ENCODE results near the gene ADGRV1. TPM values are rescaled to one million over a fixed set of nuclear protein-coding genes. Genes with fewer than 3 reads are reported as not detected.
"Not testable (repeated sequence)": the region's sequence is repeated elsewhere in the genome, so short reads cannot be mapped to it uniquely, and the experiment has no call there.

ADGRV1 gene
- polyA plus RNA-seq, 3 donors from 2014 or later = 0.43 TPM; not detected in 2

GRCh38 chr5:90902170-90902569 is 343.6 kb downstream of the ADGRV1 start:
- H3K4me3 Mint-ChIP-seq = no peak overlapping the region
- H3K27me3 Mint-ChIP-seq (ENCODE audit: low read depth in 3 of 3) = peaks cover 0 to 2% (median 2%) of the 10 kb centered on the region in 3 donors
- H3K36me3 Mint-ChIP-seq = no peaks in the 10 kb centered on the region
- H3K4me1 Mint-ChIP-seq = no peaks in the 10 kb centered on the region
- H3K27ac Mint-ChIP-seq = no peak overlapping the region
- H3K9me3 Mint-ChIP-seq = no peaks in the 10 kb centered on the region
- DNase-seq = no peak

- Mint-ChIP-seq H3K4me1 (no peaks in the 10 kb centered on the region), H3K4me3 (no peak overlapping the region), H3K36me3 (no peaks in the 10 kb centered on the region), H3K27me3 (ENCODE audit: low read depth in 3 of 3) (peaks cover 0 to 4% (median 2%) of the 10 kb centered on the region in 3 donors), H3K9me3 (no peaks in the 10 kb centered on the region), H3K27ac (no peak overlapping the region)
- no peak for DNase-seq
Observed at GRCh38 chr5:90902651-90903386, 344.2 kb downstream of the ADGRV1 start.

- H3K4me1 Mint-ChIP-seq = no peaks in the 10 kb centered on the region
- no peak overlapping the region for H3K27ac Mint-ChIP-seq
- no peak overlapping the region for H3K4me3 Mint-ChIP-seq
- no peaks in the 10 kb centered on the region for H3K36me3 Mint-ChIP-seq
- no peaks in the 10 kb centered on the region for H3K9me3 Mint-ChIP-seq
- peaks cover 0 to 4% (median 2%) of the 10 kb centered on the region in 3 donors for H3K27me3 Mint-ChIP-seq (ENCODE audit: low read depth in 3 of 3)
- no peak for DNase-seq
Observed at GRCh38 chr5:90909101-90909503, 350.5 kb downstream of the ADGRV1 start.

DNA sequence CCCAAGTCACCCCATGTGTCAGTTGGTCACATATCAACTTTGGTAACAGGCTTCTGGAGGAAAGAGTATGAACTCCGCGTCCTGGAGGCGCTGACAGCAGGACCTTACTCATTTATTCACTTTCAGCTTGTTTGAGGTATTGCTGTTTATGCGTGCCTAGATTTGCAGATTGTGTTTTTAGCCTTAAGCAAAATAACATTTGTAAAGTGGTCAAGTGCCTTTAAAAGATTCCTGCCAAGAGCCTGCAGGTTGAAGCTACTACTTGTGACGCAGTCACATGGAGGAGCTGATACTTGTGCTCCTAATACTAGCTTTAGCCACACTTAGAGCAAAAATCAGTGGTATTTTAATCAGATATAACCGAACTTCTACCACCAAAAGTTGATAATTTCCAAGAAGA is 351.3 kb downstream of the ADGRV1 start:
- H3K27me3 Mint-ChIP-seq (ENCODE audit: low read depth in 3 of 3) = peaks cover 0 to 3% (median 2%) of the 10 kb centered on the region in 3 donors
- DNase-seq = no peak
- H3K9me3 Mint-ChIP-seq = no peaks in the 10 kb centered on the region
- no peak overlapping the region for H3K4me3 Mint-ChIP-seq
- no peak overlapping the region for H3K27ac Mint-ChIP-seq
- no peaks in the 10 kb centered on the region for H3K4me1 Mint-ChIP-seq
- H3K36me3 Mint-ChIP-seq = no peaks in the 10 kb centered on the region

GRCh38 chr5:90911169-90911568 is 352.6 kb downstream of the ADGRV1 start:
- H3K27me3 Mint-ChIP-seq (ENCODE audit: low read depth in 3 of 3) = peaks cover 2 to 3% (median 2%) of the 10 kb centered on the region in 3 donors
- H3K27ac Mint-ChIP-seq = no peak overlapping the region
- no peaks in the 10 kb centered on the region for H3K36me3 Mint-ChIP-seq
- H3K4me3 Mint-ChIP-seq = no peak overlapping the region
- H3K9me3 Mint-ChIP-seq = no peaks in the 10 kb centered on the region
- DNase-seq = no peak
- H3K4me1 Mint-ChIP-seq = no peaks in the 10 kb centered on the region

GRCh38 chr5:90912476-90912875 is 353.9 kb downstream of the ADGRV1 start:
- Mint-ChIP-seq H3K27ac (no peak overlapping the region), H3K4me3 (no peak overlapping the region), H3K36me3 (no peaks in the 10 kb centered on the region), H3K9me3 (no peaks in the 10 kb centered on the region), H3K4me1 (no peaks in the 10 kb centered on the region), H3K27me3 (ENCODE audit: low read depth in 3 of 3) (peaks cover 0 to 2% (median under 1%) of the 10 kb centered on the region in 3 donors)
- DNase-seq = no peak

GRCh38 chr5:90915393-90915792 is 356.8 kb downstream of the ADGRV1 start:
- Mint-ChIP-seq H3K36me3 (no peaks in the 10 kb centered on the region), H3K9me3 (no peaks in the 10 kb centered on the region), H3K27me3 (ENCODE audit: low read depth in 3 of 3) (peaks cover 0 to 2% (median 0%) of the 10 kb centered on the region in 3 donors), H3K4me1 (no peaks in the 10 kb centered on the region), H3K4me3 (no peak overlapping the region), H3K27ac (no peak overlapping the region)
- DNase-seq = no peak

GRCh38 chr5:90916947-90917800 is 358.6 kb downstream of the ADGRV1 start:
- H3K4me1 Mint-ChIP-seq = no peaks in the 10 kb centered on the region
- no peaks in the 10 kb centered on the region for H3K36me3 Mint-ChIP-seq
- H3K27me3 Mint-ChIP-seq (ENCODE audit: low read depth in 3 of 3) = peaks cover 0 to 3% (median 0%) of the 10 kb centered on the region in 3 donors
- H3K9me3 Mint-ChIP-seq = no peaks in the 10 kb centered on the region
- no peak for DNase-seq
- H3K4me3 Mint-ChIP-seq = no peak overlapping the region
- H3K27ac Mint-ChIP-seq = no peak overlapping the region

GRCh38 chr5:90917928-90918668 is 359.5 kb downstream of the ADGRV1 start:
- Mint-ChIP-seq H3K27ac (no peak overlapping the region), H3K36me3 (no peaks in the 10 kb centered on the region), H3K4me3 (no peak overlapping the region), H3K27me3 (ENCODE audit: low read depth in 3 of 3) (peaks cover 0 to 3% (median 0%) of the 10 kb centered on the region in 3 donors), H3K4me1 (no peaks in the 10 kb centered on the region), H3K9me3 (no peaks in the 10 kb centered on the region)
- no peak for DNase-seq

DNA sequence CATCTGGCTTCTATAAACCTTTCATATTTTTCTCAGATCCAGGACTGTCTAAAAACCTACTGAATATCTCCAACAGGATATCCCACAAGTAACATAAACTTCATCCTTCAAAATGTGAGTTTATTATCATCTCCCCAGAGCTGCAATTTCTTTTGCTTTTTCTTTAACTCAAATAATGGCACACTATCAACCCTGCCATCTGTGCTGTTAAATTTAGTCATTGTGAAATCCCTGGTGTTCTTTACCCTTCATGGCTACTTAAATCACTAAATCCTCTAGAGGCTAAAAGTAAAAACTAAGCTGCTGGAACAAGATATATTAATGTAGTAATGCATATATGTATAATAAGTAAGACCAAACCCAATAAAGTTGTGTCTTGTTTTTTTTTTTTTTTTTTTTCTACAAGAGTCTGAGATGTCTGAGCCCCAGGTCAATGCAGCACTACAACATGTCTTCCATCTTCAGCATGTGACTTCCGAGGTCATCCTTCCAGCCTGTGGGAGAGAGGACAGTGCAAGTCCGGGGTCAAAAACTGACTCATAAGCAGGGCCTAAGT is 362.9 kb downstream of the ADGRV1 start:
- no peak for DNase-seq
- Mint-ChIP-seq H3K27ac (no peak overlapping the region), H3K4me1 (no peaks in the 10 kb centered on the region), H3K36me3 (no peaks in the 10 kb centered on the region), H3K9me3 (no peaks in the 10 kb centered on the region), H3K27me3 (ENCODE audit: low read depth in 3 of 3) (peaks cover 0 to 1% (median 0%) of the 10 kb centered on the region in 3 donors), H3K4me3 (no peak overlapping the region)

DNA sequence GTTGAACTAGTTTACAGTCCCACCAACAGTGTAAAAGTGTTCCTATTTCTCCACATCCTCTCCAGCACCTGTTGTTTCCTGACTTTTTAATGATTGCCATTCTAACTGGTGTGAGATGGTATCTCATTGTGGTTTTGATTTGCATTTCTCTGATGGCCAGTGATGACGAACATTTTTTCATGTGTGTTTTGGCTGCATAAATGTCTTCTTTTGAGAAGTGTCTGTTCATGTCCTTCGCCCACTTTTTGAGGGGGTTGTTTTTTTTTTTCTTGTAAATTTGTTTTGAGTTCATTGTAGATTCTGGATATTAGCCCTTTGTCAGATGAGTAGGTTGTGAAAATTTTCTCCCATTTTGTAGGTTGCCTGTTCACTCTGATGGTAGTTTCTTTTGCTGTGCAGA is 365.6 kb downstream of the ADGRV1 start:
- DNase-seq; H3K9me3 Mint-ChIP-seq; H3K4me3 Mint-ChIP-seq; H3K4me1 Mint-ChIP-seq; H3K27me3 Mint-ChIP-seq (ENCODE audit: low read depth in 3 of 3); H3K27ac Mint-ChIP-seq; H3K36me3 Mint-ChIP-seq: not testable (repeated sequence)

DNA sequence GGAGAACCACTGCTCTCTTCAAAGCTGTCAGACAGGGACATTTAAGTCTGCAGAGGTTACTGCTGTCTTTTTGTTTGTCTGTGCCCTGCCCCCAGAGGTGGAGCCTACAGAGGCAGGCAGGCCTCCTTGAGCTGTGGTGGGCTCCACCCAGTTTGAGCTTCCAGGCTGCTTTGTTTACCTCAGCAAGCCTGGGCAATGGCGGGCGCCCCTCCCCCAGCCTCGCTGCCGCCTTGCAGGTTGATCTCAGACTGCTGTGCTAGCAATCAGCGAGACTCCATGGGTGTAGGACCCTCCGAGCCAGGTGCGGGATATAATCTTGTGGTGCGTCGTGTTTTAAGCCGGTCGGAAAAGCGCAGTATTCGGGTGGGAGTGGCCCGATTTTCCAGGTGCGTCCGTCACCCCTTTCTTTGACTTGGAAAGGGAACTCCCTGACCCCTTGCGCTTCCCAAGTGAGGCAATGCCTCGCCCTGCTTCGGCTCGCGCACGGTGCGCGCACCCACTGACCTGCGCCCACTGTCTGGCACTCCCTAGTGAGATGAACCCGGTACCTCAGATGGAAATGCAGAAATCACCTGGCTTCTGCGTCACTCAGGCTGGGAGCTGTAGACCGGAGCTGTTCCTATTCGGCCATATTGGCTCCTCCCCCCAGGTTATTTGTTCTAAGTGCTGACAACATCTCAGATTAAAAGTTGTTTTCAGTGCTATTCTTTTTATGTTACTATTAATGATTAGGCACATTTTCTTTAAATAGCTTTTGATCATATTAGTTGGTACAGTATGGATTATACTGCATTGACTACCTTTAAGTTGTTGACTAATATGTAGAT is 370.6 kb downstream of the ADGRV1 start:
- H3K9me3 Mint-ChIP-seq; H3K4me3 Mint-ChIP-seq; H3K27me3 Mint-ChIP-seq (ENCODE audit: low read depth in 3 of 3); H3K36me3 Mint-ChIP-seq; H3K27ac Mint-ChIP-seq; H3K4me1 Mint-ChIP-seq; DNase-seq: not testable (repeated sequence)

GRCh38 chr5:90930062-90930461 is 371.5 kb downstream of the ADGRV1 start:
- Mint-ChIP-seq H3K4me3 (no peak overlapping the region), H3K27ac (no peak overlapping the region), H3K4me1 (peaks cover 0 to 8% of the 10 kb centered on the region in 2 donors), H3K36me3 (no peaks in the 10 kb centered on the region), H3K27me3 (ENCODE audit: low read depth in 3 of 3) (peaks cover 0 to 8% (median 0%) of the 10 kb centered on the region in 3 donors), H3K9me3 (no peaks in the 10 kb centered on the region)
- DNase-seq = no peak

Measured in immature natural killer cell (primary cell).